ENCODE data around the gene RABGAP1L. TPM values are rescaled to one million over a fixed set of nuclear protein-coding genes. Genes with fewer than 3 reads are reported as not detected.
A peak's percentile ranks its signal among the peaks of the same experiment; 100 is the strongest.

RABGAP1L gene
- total and polyA plus RNA-seq, 12 donors: 13.0 to 167 (median 109) TPM

DNA sequence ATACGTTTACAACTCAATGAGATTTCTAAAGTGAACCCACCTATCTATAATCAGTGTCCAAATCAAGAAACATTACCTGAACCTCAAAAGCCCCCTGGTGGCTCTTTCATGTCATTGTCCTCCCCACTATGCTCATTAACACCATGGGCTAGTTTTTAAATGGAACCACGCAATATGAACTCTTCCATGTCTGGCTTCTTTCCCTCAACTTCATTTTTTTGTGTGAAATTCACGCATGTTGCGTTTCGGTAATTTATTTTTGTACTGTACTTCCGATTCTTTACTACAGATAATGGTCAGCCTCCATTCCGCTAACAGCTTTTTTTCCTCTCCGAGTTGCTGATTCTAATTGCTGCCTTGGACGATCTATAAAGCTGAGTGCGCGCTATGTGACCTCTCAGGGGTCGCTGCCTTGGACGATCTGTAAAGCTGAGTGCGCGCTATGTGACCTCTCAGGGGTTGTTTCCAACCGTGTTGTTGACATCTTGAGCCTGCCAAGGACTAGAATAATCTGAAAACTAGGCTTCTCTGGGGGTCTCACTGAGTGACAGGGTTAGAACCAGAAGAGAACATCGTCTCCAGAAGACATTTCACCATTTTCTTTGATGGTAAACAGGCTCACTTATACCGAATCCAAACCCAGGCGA, 839.4 kb downstream of the RABGAP1L start:
- H3K9me3 ChIP-seq: no peaks in the 10 kb centered on the region
- ATAC-seq (peak in 4 of 8 donors; percentile 0 to 29 (median 4)), DNase-seq (peak in 1 of 2 donors; percentile 41)
- no peaks in the 10 kb centered on the region for H3K27me3 ChIP-seq
- peaks cover 0 to 56% (median 18%) of the 10 kb centered on the region in 9 donors for H3K4me1 ChIP-seq
- peak overlapping the region; percentile 41 to 90 (median 80) for H3K4me3 ChIP-seq
- TF ChIP-seq, protein P1, sequence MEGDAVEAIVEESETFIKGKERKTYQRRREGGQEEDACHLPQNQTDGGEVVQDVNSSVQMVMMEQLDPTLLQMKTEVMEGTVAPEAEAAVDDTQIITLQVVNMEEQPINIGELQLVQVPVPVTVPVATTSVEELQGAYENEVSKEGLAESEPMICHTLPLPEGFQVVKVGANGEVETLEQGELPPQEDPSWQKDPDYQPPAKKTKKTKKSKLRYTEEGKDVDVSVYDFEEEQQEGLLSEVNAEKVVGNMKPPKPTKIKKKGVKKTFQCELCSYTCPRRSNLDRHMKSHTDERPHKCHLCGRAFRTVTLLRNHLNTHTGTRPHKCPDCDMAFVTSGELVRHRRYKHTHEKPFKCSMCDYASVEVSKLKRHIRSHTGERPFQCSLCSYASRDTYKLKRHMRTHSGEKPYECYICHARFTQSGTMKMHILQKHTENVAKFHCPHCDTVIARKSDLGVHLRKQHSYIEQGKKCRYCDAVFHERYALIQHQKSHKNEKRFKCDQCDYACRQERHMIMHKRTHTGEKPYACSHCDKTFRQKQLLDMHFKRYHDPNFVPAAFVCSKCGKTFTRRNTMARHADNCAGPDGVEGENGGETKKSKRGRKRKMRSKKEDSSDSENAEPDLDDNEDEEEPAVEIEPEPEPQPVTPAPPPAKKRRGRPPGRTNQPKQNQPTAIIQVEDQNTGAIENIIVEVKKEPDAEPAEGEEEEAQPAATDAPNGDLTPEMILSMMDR (IDR thresholded peaks at IDR 0.05): peak; percentile 47 to 83 (median 73)
- WGBS, 2 donors: 12 to 13% methylated on average over 19 of the region's 19 CpGs
- peak overlapping the region; percentile 83 to 100 (median 96) for H3K27ac ChIP-seq
- intact Hi-C loops (cut with DNase I): loop anchor here in 2 of 10 donors (5.0 kb wide), 2 partner anchors 226 to 976 kb away; partner anchors contain the start of gene RC3H1 (in 1 of the 2)
- peaks cover 0 to 6% (median 0%) of the 10 kb centered on the region in 9 donors for H3K36me3 ChIP-seq

DNA sequence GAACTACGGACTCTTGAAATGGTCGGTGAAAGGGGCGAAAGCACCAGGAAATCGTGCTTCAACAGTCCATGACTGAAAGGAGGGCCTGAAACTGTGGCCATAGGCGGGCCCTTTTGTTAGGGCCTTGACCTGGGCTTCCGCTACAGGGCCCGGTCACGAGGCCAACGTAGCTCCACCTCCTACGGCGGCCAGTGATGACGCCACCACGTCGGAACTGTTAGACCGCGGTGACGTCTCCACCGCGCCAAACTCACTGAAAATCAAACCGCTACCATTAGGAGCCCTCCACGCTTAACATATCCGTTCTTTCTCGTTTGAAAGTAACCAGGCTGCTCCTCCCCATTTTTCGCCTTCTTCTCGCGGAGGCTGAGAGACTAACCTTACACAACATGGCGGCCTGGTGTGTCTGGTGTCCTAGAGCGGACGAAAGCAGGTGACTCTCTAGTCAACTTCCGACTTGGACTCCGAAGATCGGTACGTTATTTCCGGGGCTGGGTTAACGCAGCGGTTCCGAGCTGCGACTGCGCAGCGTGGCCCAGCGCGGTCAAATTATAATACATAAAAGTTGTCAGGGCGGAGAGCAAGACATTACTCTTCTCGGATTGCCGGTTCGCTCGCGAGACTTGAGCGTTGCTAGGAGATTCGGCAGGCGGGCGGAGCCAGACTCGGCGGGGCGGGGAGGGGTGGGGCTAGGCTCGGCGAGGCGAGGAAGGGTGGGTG, 840.1 kb downstream of the RABGAP1L start:
- peak; percentile 98 for DNase-seq

DNA sequence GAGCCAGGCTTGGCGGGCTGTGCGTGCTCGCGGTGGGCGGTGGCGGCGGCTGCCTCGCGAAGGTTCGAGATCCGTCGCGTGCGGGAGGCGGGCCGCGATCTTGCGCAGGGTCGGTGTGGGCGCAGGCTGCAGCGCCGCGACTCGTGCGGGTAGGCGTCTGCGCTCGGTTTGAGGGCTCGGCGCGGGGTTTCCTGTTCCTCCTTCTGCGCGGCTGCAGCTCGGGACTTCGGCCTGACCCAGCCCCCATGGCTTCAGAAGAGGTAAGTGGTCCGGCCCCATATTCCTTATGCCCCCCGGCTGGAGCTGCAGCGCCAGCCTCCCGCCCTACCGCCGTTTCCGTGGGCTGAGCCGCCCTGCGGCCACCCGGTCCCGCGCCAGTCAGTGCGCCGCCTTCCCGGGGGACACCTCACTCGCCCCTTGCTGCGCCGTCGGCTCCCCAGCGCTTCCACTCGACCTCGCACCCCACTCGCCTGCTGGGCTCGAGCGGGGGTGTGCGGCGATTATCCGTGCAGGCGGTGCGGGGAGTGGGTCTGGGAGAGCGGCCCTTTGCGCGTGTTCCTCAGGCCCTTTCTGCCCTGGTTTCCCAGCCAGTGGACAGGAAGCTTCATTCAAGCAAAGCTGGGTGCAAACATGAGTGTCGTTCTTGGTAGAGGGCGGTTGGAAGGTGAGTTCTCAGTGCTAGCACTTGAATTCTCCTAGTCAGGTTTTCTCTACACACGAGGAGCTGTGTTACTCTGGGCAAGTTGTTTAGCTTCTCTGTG, 840.8 kb downstream of the RABGAP1L start, which contains the start of gene CACYBP:
TSS of gene CACYBP (plus strand) at position 12 of the 761 bp plus-strand sequence. CDS start at position 246, 234 bp downstream.
- intact Hi-C loops (cut with DNase I): loop anchor here in 3 of 10 donors (2.0 to 5.0 kb wide), 3 partner anchors 23 to 978 kb away; partner anchors contain the start of genes MRPS14 (in 1 of the 3) and RC3H1 (in 1 of the 3)
- Histone ChIP-seq H3K36me3 (peaks cover 0 to 12% (median 0%) of the 10 kb centered on the region in 9 donors), H3K9me3 (no peaks in the 10 kb centered on the region), H3K4me3 (peak within 1 kb of the TSS; percentile 69 to 90 (median 80)), H3K4me1 (peaks cover 0 to 63% (median 18%) of the 10 kb centered on the region in 9 donors), H3K27ac (peak within 1 kb of the TSS; percentile 83 to 100 (median 96)), H3K27me3 (no peaks in the 10 kb centered on the region)
- peak in 6 of 8 donors; percentile 2 to 17 (median 3) for ATAC-seq
- WGBS, 2 donors: 0% methylated on average over 66 to 71 of the region's 71 CpGs
- TF ChIP-seq, protein P1 (IDR thresholded peaks at IDR 0.05): no peak
- DNase-seq: peak in 1 of 2 donors; percentile 43

More for the DNA sequence above, 840.1 kb downstream of the RABGAP1L start:
- Histone ChIP-seq H3K27me3 (no peaks in the 10 kb centered on the region), H3K4me3 (peak overlapping the region; percentile 69 to 90 (median 80)), H3K27ac (peak overlapping the region; percentile 83 to 100 (median 96)), H3K36me3 (peaks cover 0 to 7% (median 0%) of the 10 kb centered on the region in 9 donors), H3K4me1 (peaks cover 0 to 63% (median 18%) of the 10 kb centered on the region in 9 donors), H3K9me3 (no peaks in the 10 kb centered on the region)
- TF ChIP-seq, protein P1 (IDR thresholded peaks at IDR 0.05): no peak
- intact Hi-C loops (cut with DNase I): loop anchor here in 2 of 10 donors (5.0 kb wide), 2 partner anchors 227 to 977 kb away; partner anchors contain the start of gene RC3H1 (in 1 of the 2)
- WGBS, 2 donors: 0% methylated on average over 58 of the region's 58 CpGs
- ATAC-seq: peak; percentile 89 to 97 (median 95)
